Liver (tissue), 9 donors: ENCODE measurements around the gene TFAP2B. TPM values are rescaled to one million over a fixed set of nuclear protein-coding genes. Genes with fewer than 3 reads are reported as not detected.

Source experiments
- DNase-seq: peaks from one replicate; pipeline ENCODE4 v3.0.0-alpha.2; 2017; ENCODE audit warnings: low spot score
- H3K27ac ChIP-seq, 2 donors: one replicate each; pipeline ENCODE4 v1.7.0; 2013; ENCODE audit warnings: inconsistent platforms in 2 of 2, low read length in 2 of 2, control low read depth in 1 of 2, low read depth in 1 of 2, mild to moderate bottlenecking in 1 of 2
- H3K27me3 ChIP-seq, 4 donors: one replicate each; pipeline versions ENCODE4 v1.6.1 to v1.7.0; 2013; ENCODE audit warnings: low read length in 3 of 4, inconsistent platforms in 1 of 4, mild to moderate bottlenecking in 1 of 4, moderate library complexity in 1 of 4; ENCODE audit not compliant: control insufficient read depth in 4 of 4, insufficient read depth in 4 of 4
- H3K36me3 ChIP-seq, 4 donors: one replicate each; pipeline versions ENCODE4 v1.6.1 to v1.7.0; 2013; ENCODE audit warnings: low read length in 3 of 4, mild to moderate bottlenecking in 3 of 4, low read depth in 1 of 4, moderate library complexity in 1 of 4; ENCODE audit not compliant: control insufficient read depth in 4 of 4, insufficient read depth in 3 of 4
- H3K4me1 ChIP-seq, 4 donors: one replicate each; pipeline versions ENCODE4 v1.6.1 to v1.7.0; 2013; ENCODE audit warnings: low read length in 3 of 4, mild to moderate bottlenecking in 3 of 4, moderate library complexity in 1 of 4; ENCODE audit not compliant: control insufficient read depth in 4 of 4, insufficient read depth in 4 of 4
- H3K4me3 ChIP-seq, 3 donors: one replicate each; pipeline versions ENCODE4 v1.6.1 to v1.7.0; 2013; ENCODE audit warnings: low read length in 3 of 3, control low read depth in 1 of 3, low read depth in 1 of 3, mild to moderate bottlenecking in 1 of 3
- H3K9ac ChIP-seq, 2 donors: one replicate each; pipeline ENCODE4 v1.7.0; 2013; ENCODE audit warnings: low read length in 2 of 2, mild to moderate bottlenecking in 2 of 2, moderate library complexity in 2 of 2, control low read depth in 1 of 2, low read depth in 1 of 2
- H3K9me3 ChIP-seq, 4 donors: one replicate each; pipeline versions ENCODE4 v1.6.1 to v1.7.0; 2013; ENCODE audit warnings: low read length in 3 of 4; ENCODE audit not compliant: control insufficient read depth in 4 of 4
- ATF3 ChIP-seq: IDR thresholded peaks from 2 replicates; pipeline ENCODE4 v1.6.1; 2016; ENCODE audit warnings: antibody characterized with exemption
- CTCF ChIP-seq: fragments of 150-350 bp; IDR thresholded peaks from 2 replicates; pipeline ENCODE4 v1.5.1; 2017; ENCODE audit warnings: improper control_type of control experiment, low read depth, low read length; ENCODE audit not compliant: missing input control
- EGR1 ChIP-seq, 2 donors: IDR thresholded peaks; 2 replicates each; pipeline ENCODE4 v1.6.1; 2016 to 2018; ENCODE audit warnings: antibody characterized with exemption in 2 of 2, low read depth in 2 of 2
- FOXA1 ChIP-seq: IDR thresholded peaks from 2 replicates; pipeline ENCODE4 v1.6.1; 2016; ENCODE audit warnings: antibody characterized with exemption
- FOXA2 ChIP-seq: IDR thresholded peaks from 2 replicates; pipeline ENCODE4 v1.6.1; 2016; ENCODE audit warnings: antibody characterized with exemption
- GABPA ChIP-seq, 2 donors: IDR thresholded peaks in 1 of 2; conservative IDR thresholded peaks in 1 of 2; 2 replicates each; pipeline ENCODE4 v1.6.1; 2016; ENCODE audit warnings: antibody characterized with exemption in 2 of 2, mild to moderate bottlenecking in 1 of 2, moderate library complexity in 1 of 2
- HNF4A ChIP-seq, 2 donors: conservative IDR thresholded peaks; 2 replicates each; pipeline ENCODE4 v1.6.1; 2016; ENCODE audit warnings: antibody characterized with exemption in 2 of 2, mild to moderate bottlenecking in 2 of 2
- HNF4G ChIP-seq: IDR thresholded peaks from 2 replicates; pipeline ENCODE4 v1.6.1; 2016; ENCODE audit warnings: antibody characterized with exemption
- JUND ChIP-seq, 2 donors: IDR thresholded peaks; 2 replicates each; pipeline ENCODE4 v1.6.1; 2016; ENCODE audit warnings: antibody characterized with exemption in 2 of 2
- MAX ChIP-seq: IDR thresholded peaks from 2 replicates; pipeline ENCODE4 v1.6.1; 2016; ENCODE audit warnings: antibody characterized with exemption
- RAD21 ChIP-seq, 2 donors: IDR thresholded peaks; 2 replicates each; pipeline ENCODE4 v1.6.1; 2016; ENCODE audit warnings: antibody characterized with exemption in 2 of 2, mild to moderate bottlenecking in 2 of 2
- REST ChIP-seq: IDR thresholded peaks from 2 replicates; pipeline ENCODE4 v1.6.1; 2016; ENCODE audit warnings: antibody characterized with exemption, mild to moderate bottlenecking
- RXRA ChIP-seq, 2 donors: IDR thresholded peaks; 2 replicates each; pipeline ENCODE4 v1.6.1; 2017 to 2018; ENCODE audit warnings: antibody characterized with exemption in 2 of 2, mild to moderate bottlenecking in 1 of 2
- SP1 ChIP-seq: IDR thresholded peaks from 2 replicates; pipeline ENCODE4 v1.6.1; 2018; ENCODE audit warnings: antibody characterized with exemption, mild to moderate bottlenecking
- TAF1 ChIP-seq: conservative IDR thresholded peaks from 2 replicates; pipeline ENCODE4 v1.6.1; 2016; ENCODE audit warnings: antibody characterized with exemption, mild to moderate bottlenecking
- YY1 ChIP-seq: IDR thresholded peaks from 2 replicates; pipeline ENCODE4 v1.6.1; 2016; ENCODE audit warnings: antibody characterized with exemption, mild to moderate bottlenecking
- ZBTB33 ChIP-seq: IDR thresholded peaks from 2 replicates; pipeline ENCODE4 v1.6.1; 2016; ENCODE audit warnings: antibody characterized with exemption
- WGBS: extraction: QIAGEN DNeasy Blood & Tissue Kit; methylation state at CpG from one replicate; pipeline ENCODE4 v1.1.7; 2013; 5-methylcytosine and 5-hydroxymethylcytosine counted together
- polyA plus RNA-seq, 2 donors: library from polyadenylated mRNA; stranded (reverse) in 1 of 2; unstranded in 1 of 2; fragments of 200-250 nt in 1 of 2; fragments of >200 nt in 1 of 2; fragmentation: Nextera tagmentation in 1 of 2; extraction: Ambion mirVana in 1 of 2; gene quantifications; one replicate each; pipeline versions ENCODE4 v1.2.1 to v1.2.3, GENCODE V29; 2013 to 2015
- total RNA-seq, 2 donors: library from RNA; depleted of rRNA; stranded (reverse); fragments of >200 nt; gene quantifications; one replicate each; pipeline ENCODE4 v1.2.3, GENCODE V29; 2014
- donor health status: healthy.
- donor health status: healthy.
- donor health status: healthy.
- donor health status: healthy.
- donor health status: healthy.

Gene TFAP2B
- total and polyA plus RNA-seq, 4 donors, result not detected

GRCh38 chr6:50887112-50887511, 68.4 kb downstream of the TFAP2B start:
- H3K4me1 ChIP-seq, result peaks cover 0 to 5% (median 0%) of the 10 kb centered on the region in 4 donors
- no peak overlapping the region for H3K9ac ChIP-seq
- H3K27me3 ChIP-seq, result no peaks in the 10 kb centered on the region
- no peak for DNase-seq
- no peaks in the 10 kb centered on the region for H3K9me3 ChIP-seq
- H3K36me3 ChIP-seq, result no peaks in the 10 kb centered on the region
- no peak overlapping the region for H3K27ac ChIP-seq
- TF ChIP-seq JUND (IDR thresholded peaks at IDR 0.05) (no peak), HNF4G (no peak), RXRA (IDR thresholded peaks at IDR 0.05) (no peak), SP1 (no peak), MAX (no peak)
- WGBS, result 91% methylated on average over 1 of the region's 1 CpG
- H3K4me3 ChIP-seq, result no peak overlapping the region

- Histone ChIP-seq H3K4me1 (peaks cover 0 to 5% (median 0%) of the 10 kb centered on the region in 4 donors), H3K27ac (no peak overlapping the region), H3K4me3 (no peak overlapping the region), H3K27me3 (no peaks in the 10 kb centered on the region), H3K9ac (no peak overlapping the region), H3K36me3 (no peaks in the 10 kb centered on the region), H3K9me3 (no peaks in the 10 kb centered on the region)
- DNase-seq, result no peak
- WGBS, result 51% methylated on average over 3 of the region's 3 CpGs
- TF ChIP-seq ZBTB33, result no peak
- no peak for TF ChIP-seq SP1
- no peak for TF ChIP-seq EGR1 (IDR thresholded peaks at IDR 0.05; ENCODE audit: low read depth in 2 of 2)
- TF ChIP-seq FOXA2, result no peak
- no peak for TF ChIP-seq ATF3
- TF ChIP-seq HNF4A (conservative IDR thresholded peaks at IDR 0.05), result no peak
- TF ChIP-seq JUND (IDR thresholded peaks at IDR 0.05), result no peak
- no peak for TF ChIP-seq YY1
- no peak for TF ChIP-seq CTCF
- TF ChIP-seq RXRA (IDR thresholded peaks at IDR 0.05), result no peak
- TF ChIP-seq FOXA1, result no peak
- TF ChIP-seq GABPA (IDR thresholded peaks at IDR 0.05 in 1 of 2, conservative IDR thresholded peaks at IDR 0.05 in 1 of 2), result no peak
- no peak for TF ChIP-seq REST
- no peak for TF ChIP-seq RAD21 (IDR thresholded peaks at IDR 0.05)
- no peak for TF ChIP-seq TAF1
- TF ChIP-seq HNF4G, result no peak
- TF ChIP-seq MAX, result no peak
Observed at GRCh38 chr6:50889497-50889896, 70.8 kb downstream of the TFAP2B start.
